ENCODE results near the gene DPH1.

DNA sequence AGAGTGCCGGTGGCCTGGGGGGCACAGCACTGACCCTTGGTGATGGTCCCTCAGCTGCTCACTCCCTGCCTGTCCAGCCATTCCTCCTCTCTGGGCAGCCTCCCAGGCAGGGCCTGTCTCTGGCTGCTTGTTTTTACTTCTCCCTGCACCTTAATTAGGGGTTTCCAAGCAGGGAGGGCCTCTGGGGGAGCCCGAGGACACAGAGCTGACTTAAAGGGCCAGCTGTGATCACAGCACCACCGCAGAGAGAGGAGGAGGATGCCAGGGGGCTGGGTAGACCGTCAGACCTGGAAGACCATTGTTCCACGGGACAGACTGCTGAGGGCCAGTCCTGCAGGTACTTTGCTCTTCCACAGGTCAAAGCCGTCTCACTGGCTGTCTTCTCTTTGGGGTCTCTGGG lies 1.2 kb upstream of the DPH1 start:
- no peak for TF ChIP-seq POLR2A (IDR thresholded peaks at IDR 0.05)
- TF ChIP-seq, protein P1, sequence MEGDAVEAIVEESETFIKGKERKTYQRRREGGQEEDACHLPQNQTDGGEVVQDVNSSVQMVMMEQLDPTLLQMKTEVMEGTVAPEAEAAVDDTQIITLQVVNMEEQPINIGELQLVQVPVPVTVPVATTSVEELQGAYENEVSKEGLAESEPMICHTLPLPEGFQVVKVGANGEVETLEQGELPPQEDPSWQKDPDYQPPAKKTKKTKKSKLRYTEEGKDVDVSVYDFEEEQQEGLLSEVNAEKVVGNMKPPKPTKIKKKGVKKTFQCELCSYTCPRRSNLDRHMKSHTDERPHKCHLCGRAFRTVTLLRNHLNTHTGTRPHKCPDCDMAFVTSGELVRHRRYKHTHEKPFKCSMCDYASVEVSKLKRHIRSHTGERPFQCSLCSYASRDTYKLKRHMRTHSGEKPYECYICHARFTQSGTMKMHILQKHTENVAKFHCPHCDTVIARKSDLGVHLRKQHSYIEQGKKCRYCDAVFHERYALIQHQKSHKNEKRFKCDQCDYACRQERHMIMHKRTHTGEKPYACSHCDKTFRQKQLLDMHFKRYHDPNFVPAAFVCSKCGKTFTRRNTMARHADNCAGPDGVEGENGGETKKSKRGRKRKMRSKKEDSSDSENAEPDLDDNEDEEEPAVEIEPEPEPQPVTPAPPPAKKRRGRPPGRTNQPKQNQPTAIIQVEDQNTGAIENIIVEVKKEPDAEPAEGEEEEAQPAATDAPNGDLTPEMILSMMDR (IDR thresholded peaks at IDR 0.05 in 4 of 5, conservative IDR thresholded peaks at IDR 0.05 in 1 of 5) = no peak
